HepG2 (cell line): Measurements from ENCODE around the gene ACSS1. TPM values are rescaled to one million over a fixed set of nuclear protein-coding genes. Genes with fewer than 3 reads are reported as not detected.
A peak's percentile ranks its signal among the peaks of the same experiment; 100 is the strongest.

Source experiments
- CBX1 ChIP-seq: IDR thresholded peaks from one replicate; pipeline ENCODE4 v1.6.1; 2016; ENCODE audit warnings: antibody characterized with exemption, low read depth
- DMAP1 ChIP-seq: IDR thresholded peaks from 2 replicates; pipeline ENCODE4 v1.6.1; 2016
- ELF3 ChIP-seq: IDR thresholded peaks from 2 replicates; pipeline ENCODE4 v1.6.1; 2016; ENCODE audit warnings: missing genetic modification reagents, missing compliant biosample characterization
- ERF ChIP-seq: IDR thresholded peaks from 2 replicates; pipeline ENCODE4 v1.6.1; 2018; ENCODE audit warnings: missing biosample characterization, missing genetic modification reagents
- ETV5 ChIP-seq: IDR thresholded peaks from 2 replicates; pipeline ENCODE4 v1.6.1; 2018; ENCODE audit warnings: missing biosample characterization, missing genetic modification reagents, inconsistent platforms, borderline replicate concordance
- GPBP1L1 ChIP-seq: sonication (generic); formaldehyde crosslinking; IDR thresholded peaks from 2 replicates; pipeline ENCODE4 v1.5.0; 2020; ENCODE audit warnings: mild to moderate bottlenecking, missing genetic modification reagents
- HBP1 ChIP-seq: IDR thresholded peaks from 2 replicates; pipeline ENCODE4 v1.6.1; 2016; ENCODE audit warnings: low read depth, control low read depth
- KLF12 ChIP-seq: sonication (generic); formaldehyde crosslinking; IDR thresholded peaks from 2 replicates; pipeline ENCODE4 v1.4.0; 2020; ENCODE audit warnings: missing genetic modification reagents, borderline replicate concordance
- MED1 ChIP-seq: sonication (generic); formaldehyde crosslinking; IDR thresholded peaks from 2 replicates; pipeline ENCODE4 v1.4.0; 2020; ENCODE audit warnings: missing genetic modification reagents
- NFE2L2 ChIP-seq: fragments of 150-350 bp; IDR thresholded peaks from 2 replicates; pipeline ENCODE4 v1.6.1; 2014; ENCODE audit warnings: low read length
- TFDP1 ChIP-seq: IDR thresholded peaks from 2 replicates; pipeline ENCODE4 v1.6.1; 2016; ENCODE audit warnings: missing compliant biosample characterization, missing genetic modification reagents, borderline replicate concordance
- ZBTB39 ChIP-seq: sonication (generic); formaldehyde crosslinking; IDR thresholded peaks from 2 replicates; pipeline ENCODE4 v1.5.0; 2020; ENCODE audit warnings: missing genetic modification reagents
- ZBTB4 ChIP-seq: sonication (generic); formaldehyde crosslinking; IDR thresholded peaks from 2 replicates; pipeline ENCODE4 v1.4.0; 2020; ENCODE audit warnings: missing genetic modification reagents, mild to moderate bottlenecking, borderline replicate concordance
- ZBTB7A ChIP-seq: sonication (generic); formaldehyde crosslinking; IDR thresholded peaks from 2 replicates; pipeline ENCODE4 v1.8.0; 2022; ENCODE audit warnings: mild to moderate bottlenecking, missing genetic modification reagents
- ZNF260 ChIP-seq: sonication (generic); formaldehyde crosslinking; IDR thresholded peaks from 2 replicates; pipeline ENCODE4 v1.4.0; 2020; ENCODE audit warnings: missing genetic modification reagents, low read depth, mild to moderate bottlenecking, borderline replicate concordance
- ZNF337 ChIP-seq: sonication (generic); formaldehyde crosslinking; IDR thresholded peaks from 2 replicates; pipeline ENCODE4 v1.5.1; 2020; ENCODE audit warnings: missing genetic modification reagents, low read depth, mild to moderate bottlenecking, borderline replicate concordance
- ZNF543 ChIP-seq: sonication (generic); formaldehyde crosslinking; IDR thresholded peaks from 2 replicates; pipeline ENCODE4 v1.4.0; 2020; ENCODE audit warnings: mild to moderate bottlenecking, missing genetic modification reagents
- ZNF563 ChIP-seq: sonication (generic); formaldehyde crosslinking; IDR thresholded peaks from 2 replicates; pipeline ENCODE4 v1.8.0; 2022; ENCODE audit warnings: mild to moderate bottlenecking, moderate library complexity, missing genetic modification reagents
- ZNF605 ChIP-seq: sonication (generic); formaldehyde crosslinking; IDR thresholded peaks from 2 replicates; pipeline ENCODE4 v1.8.0; 2022; ENCODE audit warnings: mild to moderate bottlenecking, missing genetic modification reagents
- ZSCAN9 ChIP-seq: IDR thresholded peaks from 2 replicates; pipeline ENCODE4 v1.6.1; 2016; ENCODE audit warnings: borderline replicate concordance
- polyA plus RNA-seq, 8 experiments: library from polyadenylated mRNA; depleted of rRNA in 3 of 8; stranded (reverse) in 7 of 8; unstranded in 1 of 8; fragments of >200 nt; fragmentation: Illumina TruSeq in 4 of 8; extraction: Trizol in 4 of 8; gene quantifications; 2 replicates each; pipeline versions ENCODE4 v1.2.1 to v1.2.3, GENCODE V29; 2011 to 2016; ENCODE audit warnings: low read depth in 4 of 8, missing spikeins in 1 of 8, mixed read lengths in 1 of 8; ENCODE audit not compliant: insufficient read depth in 1 of 8
- total RNA-seq, 5 experiments: library from RNA; depleted of rRNA; stranded (reverse); fragments of >200 nt; fragmentation: Illumina TruSeq; extraction: Trizol; gene quantifications; 2 replicates each; pipeline ENCODE4 v1.2.3, GENCODE V29; 2016; ENCODE audit warnings: low read depth in 1 of 5

The ACSS1 gene
- total and polyA plus RNA-seq, 2 of the 13 experiments (the other 11 are each of a cell fraction or from before 2014, with no cell fraction given), result 15.2 to 41.6 TPM

- no peak for TF ChIP-seq GPBP1L1 (CRISPR knock-in tag)
- peak; percentile 17; the same call in 1 of the 2 replicates for TF ChIP-seq ETV5
- no peak for TF ChIP-seq HBP1 (CRISPR knock-in tag)
- TF ChIP-seq MED1 (CRISPR knock-in tag), result peak; percentile 38; the same call in 1 of the 2 replicates
- TF ChIP-seq KLF12 (CRISPR knock-in tag), result no peak
- no peak for TF ChIP-seq DMAP1 (CRISPR knock-in tag)
- 0 out of 2 replicates have a peak, but pooled peaks have one; percentile 30 for TF ChIP-seq ERF (CRISPR knock-in tag)
- TF ChIP-seq ZSCAN9, result no peak
- TF ChIP-seq ZNF605, result peak; percentile 67; the same call in 1 of the 2 replicates
- no peak for TF ChIP-seq ELF3 (CRISPR knock-in tag)
- peak; percentile 55; the same call in 1 of the 2 replicates for TF ChIP-seq TFDP1 (CRISPR knock-in tag)
- no peak for TF ChIP-seq NFE2L2
- peak; percentile 68; the same call in 1 of the 2 replicates for TF ChIP-seq ZBTB7A (CRISPR knock-in tag)
- peak; percentile 50; the same call in 1 of the 2 replicates for TF ChIP-seq ZBTB4 (CRISPR knock-in tag)
- TF ChIP-seq ZNF543 (CRISPR knock-in tag), result peak; percentile 63; the same call in 1 of the 2 replicates
- TF ChIP-seq ZBTB39 (CRISPR knock-in tag), result no peak
- no peak for TF ChIP-seq ZNF337 (CRISPR knock-in tag)
- TF ChIP-seq CBX1, result no peak
- no peak for TF ChIP-seq ZNF260 (CRISPR knock-in tag)
- 0 out of 2 replicates have a peak, but pooled peaks have one; percentile 63 for TF ChIP-seq ZNF563 (CRISPR knock-in tag)
Measured at GRCh38 chr20:25058051-25058846, at the start of gene ACSS1 (continued).
